Lower lobe of right lung (tissue), 2 donors: ENCODE data around the gene INMT. TPM values are rescaled to one million over a fixed set of nuclear protein-coding genes. Genes with fewer than 3 reads are reported as not detected.

Experiments used
- ATAC-seq, 2 donors: fragments of 200-7000 bp; cut with Tn5 transposase; one replicate each; pipeline ENCODE4 v1.9.1; 2020 to 2022; ENCODE audit warnings: mild to moderate bottlenecking in 2 of 2, moderate library complexity in 2 of 2
- DNase-seq: peaks from one replicate; pipeline ENCODE4 v3.0.0-alpha.2; 2020
- H3K27ac ChIP-seq: fragments of 200-600 bp; one replicate; pipeline ENCODE4 v1.8.0; 2022
- H3K27me3 ChIP-seq: fragments of 200-600 bp; one replicate; pipeline ENCODE4 v1.8.0; 2022; ENCODE audit warnings: low read depth
- H3K36me3 ChIP-seq: fragments of 200-600 bp; one replicate; pipeline ENCODE4 v1.8.0; 2022; ENCODE audit warnings: mild to moderate bottlenecking
- H3K4me1 ChIP-seq: fragments of 200-600 bp; one replicate; pipeline ENCODE4 v1.8.0; 2022
- H3K4me3 ChIP-seq: fragments of 200-600 bp; one replicate; pipeline ENCODE4 v1.8.0; 2022; ENCODE audit warnings: mild to moderate bottlenecking
- H3K9me3 ChIP-seq: fragments of 200-600 bp; one replicate; pipeline ENCODE4 v1.8.0; 2022
- intact Hi-C: fragments of 100-400 bp; cut with DNase I; formaldehyde crosslinking; loops from one replicate; pipeline ENCODE4 v1.11.0; 2022
- total RNA-seq: library from RNA; stranded (reverse); fragmentation: NEBNext Ultra II Directional; extraction: Animal tissue kit (Norgen Biotek cat#: 25700); gene quantifications from one replicate; pipeline ENCODE4 v1.2.1, GENCODE V29; 2021
- TF ChIP-seq, protein P1 (sequence below): fragments of 200-600 bp; IDR thresholded peaks from one replicate; pipeline ENCODE4 v1.8.0; 2022; ENCODE audit warnings: antibody characterized with exemption, mild to moderate bottlenecking
- donor health status: DM: no; HTN: yes; CAD: no; lungs with severe emphysema.

The INMT gene
- total RNA-seq, 1 donor from 2014 or later, result 249 TPM

DNA sequence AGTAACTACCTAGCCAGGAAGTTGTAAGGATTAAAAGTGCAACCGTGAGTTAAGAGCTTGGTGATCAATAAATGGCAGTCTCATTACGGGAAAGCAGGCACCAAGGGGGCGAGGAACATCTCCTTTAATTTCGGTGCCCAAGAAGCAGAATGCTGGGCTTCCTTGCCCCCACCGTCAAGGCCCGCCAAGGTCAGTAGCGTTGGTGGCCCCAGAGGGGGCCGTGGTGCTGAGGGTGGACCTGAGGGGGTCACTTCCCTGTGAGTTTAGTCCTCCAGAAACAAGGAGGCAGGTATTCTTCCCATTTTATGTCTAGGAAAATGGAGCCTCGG lies 18.9 kb downstream of the INMT start:
- Histone ChIP-seq H3K4me3 (peak overlapping the region; percentile 95), H3K4me1 (peaks cover 20% of the 10 kb centered on the region), H3K9me3 (no peaks in the 10 kb centered on the region), H3K27ac (peak overlapping the region; percentile 83), H3K36me3 (no peaks in the 10 kb centered on the region), H3K27me3 (no peaks in the 10 kb centered on the region)
- intact Hi-C loops, result no loop called here
- ATAC-seq, result no peak
- DNase-seq, result no peak
- TF ChIP-seq, protein P1, sequence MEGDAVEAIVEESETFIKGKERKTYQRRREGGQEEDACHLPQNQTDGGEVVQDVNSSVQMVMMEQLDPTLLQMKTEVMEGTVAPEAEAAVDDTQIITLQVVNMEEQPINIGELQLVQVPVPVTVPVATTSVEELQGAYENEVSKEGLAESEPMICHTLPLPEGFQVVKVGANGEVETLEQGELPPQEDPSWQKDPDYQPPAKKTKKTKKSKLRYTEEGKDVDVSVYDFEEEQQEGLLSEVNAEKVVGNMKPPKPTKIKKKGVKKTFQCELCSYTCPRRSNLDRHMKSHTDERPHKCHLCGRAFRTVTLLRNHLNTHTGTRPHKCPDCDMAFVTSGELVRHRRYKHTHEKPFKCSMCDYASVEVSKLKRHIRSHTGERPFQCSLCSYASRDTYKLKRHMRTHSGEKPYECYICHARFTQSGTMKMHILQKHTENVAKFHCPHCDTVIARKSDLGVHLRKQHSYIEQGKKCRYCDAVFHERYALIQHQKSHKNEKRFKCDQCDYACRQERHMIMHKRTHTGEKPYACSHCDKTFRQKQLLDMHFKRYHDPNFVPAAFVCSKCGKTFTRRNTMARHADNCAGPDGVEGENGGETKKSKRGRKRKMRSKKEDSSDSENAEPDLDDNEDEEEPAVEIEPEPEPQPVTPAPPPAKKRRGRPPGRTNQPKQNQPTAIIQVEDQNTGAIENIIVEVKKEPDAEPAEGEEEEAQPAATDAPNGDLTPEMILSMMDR, result no peak

DNA sequence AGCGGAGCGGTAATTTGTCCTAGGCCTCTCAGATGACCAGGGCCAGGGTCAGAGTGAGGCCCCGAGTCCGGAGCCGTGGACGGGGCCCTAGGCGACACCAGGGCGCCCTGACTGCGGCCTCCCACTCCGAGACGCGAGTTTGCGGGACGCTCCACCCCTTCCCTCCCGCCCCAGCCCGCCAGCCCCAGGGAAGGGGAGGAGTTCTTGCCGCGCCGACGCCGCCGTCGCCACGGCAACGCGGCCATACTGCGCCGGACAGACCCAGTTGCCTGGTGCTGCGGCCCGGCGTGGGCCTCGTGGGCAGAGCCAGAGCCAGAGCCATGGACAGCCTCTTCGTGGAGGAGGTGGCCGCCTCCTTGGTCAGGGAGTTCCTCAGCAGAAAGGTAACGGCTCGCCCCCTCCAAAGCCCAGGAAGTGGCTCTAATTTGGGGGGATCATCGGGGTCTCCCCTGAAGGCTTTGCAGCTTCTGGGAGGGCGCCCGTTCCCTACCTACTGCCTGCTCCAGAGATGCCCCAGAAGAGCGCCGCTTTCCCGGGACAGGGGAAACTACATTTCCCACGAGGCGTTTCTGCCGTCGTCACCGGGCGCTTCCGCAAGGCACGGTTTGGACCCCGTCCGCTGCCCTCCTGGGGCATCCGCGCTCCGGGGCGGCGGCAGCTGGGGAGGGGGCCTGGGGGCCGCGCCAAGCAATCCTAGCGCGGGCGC lies 19.4 kb downstream of the INMT start, which contains the start of gene MINDY4:
TSS of gene MINDY4 (plus strand) at position 244 of the 706 bp plus-strand sequence. CDS start at position 321, 77 bp downstream.
- peaks cover 3% of the 10 kb centered on the region for H3K36me3 ChIP-seq
- H3K4me3 ChIP-seq, result peak within 1 kb of the TSS; percentile 95
- intact Hi-C loops, result no loop called here
- DNase-seq, result peak; percentile 89
- no peaks in the 10 kb centered on the region for H3K9me3 ChIP-seq
- TF ChIP-seq, protein P1, result peak; percentile 13
- peak within 1 kb of the TSS; percentile 83 for H3K27ac ChIP-seq
- no peaks in the 10 kb centered on the region for H3K27me3 ChIP-seq
- ATAC-seq, result peak; percentile 95 to 97
- peaks cover 20% of the 10 kb centered on the region for H3K4me1 ChIP-seq

DNA sequence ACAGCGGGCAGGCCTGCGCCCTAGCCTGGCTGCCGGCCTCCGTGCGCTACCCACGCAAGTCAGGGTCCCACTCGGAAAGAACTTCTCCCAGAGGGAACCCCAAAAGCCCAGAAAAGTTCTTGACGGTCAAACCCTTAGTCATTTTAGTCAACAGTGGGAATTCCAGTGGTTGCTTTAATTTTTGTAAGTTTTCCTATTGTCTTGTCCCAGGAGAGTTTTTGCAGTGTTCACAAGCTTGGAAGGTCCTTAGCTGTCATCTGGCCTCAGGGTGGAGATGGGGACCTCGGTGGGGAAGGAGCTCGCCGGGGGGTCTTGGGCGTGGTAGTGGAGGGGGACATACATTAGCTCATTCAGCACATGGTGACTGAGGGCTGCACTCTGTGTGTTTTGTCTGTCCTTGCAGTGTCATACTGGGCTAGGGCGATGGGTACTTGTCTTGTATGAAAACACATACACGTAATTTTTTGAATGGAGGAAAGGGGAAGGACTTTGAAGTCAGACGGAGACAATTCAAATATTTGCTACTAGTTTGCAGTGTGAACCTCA lies 20.0 kb downstream of the INMT start:
- DNase-seq, result no peak
- TF ChIP-seq, protein P1, result no peak
- intact Hi-C loops, result no loop called here

DNA sequence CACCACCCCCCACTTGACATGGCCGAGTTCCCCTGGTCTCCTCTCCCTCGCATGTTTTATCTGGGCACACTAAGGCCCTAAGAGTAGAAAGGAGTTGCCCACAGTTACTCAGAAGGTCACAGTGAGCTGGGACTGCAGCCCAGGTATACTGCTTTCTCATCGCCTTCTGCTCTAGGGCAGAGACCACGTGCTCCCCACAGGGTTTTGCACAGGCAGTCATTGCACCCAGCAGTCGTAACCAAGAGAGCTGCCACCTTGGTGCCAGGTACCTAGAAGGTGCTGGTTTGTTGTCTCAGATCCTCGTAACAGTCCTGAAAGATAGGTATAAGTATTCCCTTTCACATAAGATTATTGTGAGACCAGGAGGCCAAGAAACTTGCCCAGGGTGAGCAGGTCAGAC lies 21.0 kb downstream of the INMT start:
- Histone ChIP-seq H3K36me3 (peaks cover 5% of the 10 kb centered on the region), H3K27me3 (no peaks in the 10 kb centered on the region), H3K4me3 (no peak overlapping the region), H3K4me1 (peaks cover 20% of the 10 kb centered on the region), H3K27ac (no peak overlapping the region), H3K9me3 (no peaks in the 10 kb centered on the region)
- intact Hi-C loops, result no loop called here
- DNase-seq (no peak), ATAC-seq (no peak)
- TF ChIP-seq, protein P1, result no peak

More for the DNA sequence above, 20.0 kb downstream of the INMT start:
- Histone ChIP-seq H3K4me1 (peaks cover 20% of the 10 kb centered on the region), H3K27ac (peak overlapping the region; percentile 83), H3K36me3 (peaks cover 5% of the 10 kb centered on the region), H3K9me3 (no peaks in the 10 kb centered on the region), H3K27me3 (no peaks in the 10 kb centered on the region), H3K4me3 (peak overlapping the region; percentile 95)
- peak in 1 of 2 donors; percentile 12 for ATAC-seq

DNA sequence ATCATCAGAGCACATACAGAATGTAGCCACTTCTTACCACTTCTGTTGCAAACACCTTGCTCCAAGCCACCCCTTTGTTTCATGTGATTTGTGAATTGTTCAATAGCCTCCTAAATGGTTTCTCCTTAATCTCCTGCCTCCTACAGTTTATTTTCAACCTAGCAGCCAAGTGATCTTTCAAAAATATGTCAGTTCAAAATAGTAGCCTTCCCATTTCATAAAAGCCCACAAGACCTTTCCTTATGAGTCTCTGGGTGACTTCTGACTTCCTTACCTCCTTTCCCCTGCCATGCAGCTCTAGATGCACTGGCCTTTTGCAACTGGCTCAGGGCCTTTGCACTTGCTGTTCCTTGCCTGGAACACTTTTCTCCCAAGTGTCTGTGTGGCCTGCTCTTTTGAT lies 24.1 kb downstream of the INMT start:
- H3K36me3 ChIP-seq, result peaks cover 24% of the 10 kb centered on the region
- peaks cover 10% of the 10 kb centered on the region for H3K4me1 ChIP-seq
- H3K4me3 ChIP-seq, result no peak overlapping the region
- ATAC-seq (no peak), DNase-seq (no peak)
- no peaks in the 10 kb centered on the region for H3K27me3 ChIP-seq
- no peak overlapping the region for H3K27ac ChIP-seq
- TF ChIP-seq, protein P1, result no peak
- H3K9me3 ChIP-seq, result no peaks in the 10 kb centered on the region
- intact Hi-C loops, result no loop called here
